ENCODE measurements around the gene NPIPB8. TPM values are rescaled to one million over a fixed set of nuclear protein-coding genes. Genes with fewer than 3 reads are reported as not detected.
A peak's percentile ranks its signal among the peaks of the same experiment; 100 is the strongest.

The NPIPB8 gene
- total and polyA plus RNA-seq, 2 of the 13 experiments (the other 11 are each of a cell fraction or from before 2014, with no cell fraction given), result 0.49 to 2.3 TPM

- TF ChIP-seq ZNF660 (CRISPR knock-in tag; IDR thresholded peaks at IDR 0.05; ENCODE audit: borderline replicate concordance, low read depth) (no peak), ZNF251 (CRISPR knock-in tag; IDR thresholded peaks at IDR 0.05) (no peak), MYNN (CRISPR knock-in tag; IDR thresholded peaks at IDR 0.05; ENCODE audit: low read depth) (no peak), ZNF17 (CRISPR knock-in tag; IDR thresholded peaks at IDR 0.05) (0 out of 2 replicates have a peak, but pooled peaks have one; percentile 21), ZFY (CRISPR knock-in tag; IDR thresholded peaks at IDR 0.05) (peak; percentile 74), CBX5 (CRISPR knock-in tag; IDR thresholded peaks at IDR 0.05; ENCODE audit: borderline replicate concordance) (no peak), PHF8 (CRISPR knock-in tag; IDR thresholded peaks at IDR 0.05) (0 out of 2 replicates have a peak, but pooled peaks have one; percentile 12), REPIN1 (CRISPR knock-in tag; IDR thresholded peaks at IDR 0.05; ENCODE audit: borderline replicate concordance, low read depth) (no peak), CSRNP1 (CRISPR knock-in tag; IDR thresholded peaks at IDR 0.05) (no peak), CENPX (CRISPR knock-in tag; IDR thresholded peaks at IDR 0.05) (no peak), ZBTB2 (CRISPR knock-in tag; IDR thresholded peaks at IDR 0.05; ENCODE audit: low read depth) (no peak), THAP11 (CRISPR knock-in tag; IDR thresholded peaks at IDR 0.05) (no peak; the same call in 1 of the 2 replicates), ZNF460 (CRISPR knock-in tag; IDR thresholded peaks at IDR 0.05; ENCODE audit: borderline replicate concordance) (no peak), HIVEP1 (CRISPR knock-in tag; IDR thresholded peaks at IDR 0.05) (peak; percentile 59; the same call in 1 of the 2 replicates), ZNF572 (CRISPR knock-in tag; IDR thresholded peaks at IDR 0.05) (no peak), ZNF598 (CRISPR knock-in tag; IDR thresholded peaks at IDR 0.05; ENCODE audit: borderline replicate concordance) (no peak), ZNF512B (CRISPR knock-in tag; IDR thresholded peaks at IDR 0.05; ENCODE audit: borderline replicate concordance) (no peak), ZNF44 (CRISPR knock-in tag; IDR thresholded peaks at IDR 0.05) (0 out of 2 replicates have a peak, but pooled peaks have one; percentile 55), MTA1 (CRISPR knock-in tag; IDR thresholded peaks at IDR 0.05; ENCODE audit: borderline replicate concordance) (no peak; the same call in 1 of the 2 replicates), SMARCE1 (IDR thresholded peaks at IDR 0.05; ENCODE audit: borderline replicate concordance) (no peak), GMEB2 (CRISPR knock-in tag; IDR thresholded peaks at IDR 0.05; ENCODE audit: low read depth) (no peak), ZNF3 (CRISPR knock-in tag; IDR thresholded peaks at IDR 0.05) (no peak), MED13 (CRISPR knock-in tag; IDR thresholded peaks at IDR 0.05) (no peak), ZNF564 (CRISPR knock-in tag; IDR thresholded peaks at IDR 0.05) (0 out of 2 replicates have a peak, but pooled peaks have one; percentile 67)
These were observed 41.7 kb upstream of the NPIPB8 start (continued) for GRCh38 chr16:28596115-28596630.

Measured in HepG2 (cell line).